Omental fat pad (tissue), 4 donors: ENCODE measurements around the gene FBXO38. TPM values are rescaled to one million over a fixed set of nuclear protein-coding genes. Genes with fewer than 3 reads are reported as not detected.

Experiments
- ATAC-seq: fragments of 150-250 bp; one replicate; pipeline ENCODE4 v1.9.1; 2016; ENCODE audit warnings: mild to moderate bottlenecking, moderate library complexity; ENCODE audit not compliant: low FRiP score
- DNase-seq: peaks from one replicate; pipeline ENCODE4 v3.0.0-alpha.2; 2019; ENCODE audit warnings: low spot score
- CTCF ChIP-seq, 3 donors: fragments of 450-650 bp; IDR thresholded peaks; one replicate each; pipeline ENCODE4 v1.5.1; 2016 to 2017; ENCODE audit warnings: antibody characterized with exemption in 3 of 3, mild to moderate bottlenecking in 3 of 3, moderate library complexity in 2 of 3
- total RNA-seq, 4 donors: library from RNA; depleted of rRNA; stranded (reverse); fragments of >200 nt; gene quantifications; one replicate each; pipeline ENCODE4 v1.1.0, GENCODE V29; 2016

The FBXO38 gene
- total RNA-seq, 4 donors from 2014 or later, result 27.1 to 82.5 (median 53.6) TPM

GRCh38 chr5:148476302-148476701, 92.5 kb downstream of the FBXO38 start:
- ATAC-seq, result no peak
- no peak for DNase-seq
- no peak for TF ChIP-seq CTCF (IDR thresholded peaks at IDR 0.05)

DNA sequence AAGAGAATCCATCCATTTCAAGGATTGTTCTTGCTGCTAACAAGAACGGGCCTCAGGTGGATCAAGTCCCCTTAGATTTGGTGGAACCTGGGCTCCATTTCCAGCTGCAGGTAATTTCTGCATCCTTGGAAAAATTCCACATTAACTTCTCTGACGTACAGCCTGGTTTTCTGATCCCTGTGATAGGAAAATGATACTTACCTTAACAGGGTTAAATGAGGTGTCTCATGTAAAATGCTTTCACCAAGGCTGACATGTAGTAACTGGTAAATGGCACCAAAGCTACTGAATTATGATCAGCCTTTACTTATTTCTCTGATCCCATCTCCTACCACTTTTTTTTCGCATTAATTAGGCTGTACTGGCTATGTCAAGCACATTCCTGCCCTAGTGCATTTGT, 93.7 kb downstream of the FBXO38 start:
- ATAC-seq (no peak), DNase-seq (no peak)
- TF ChIP-seq CTCF (IDR thresholded peaks at IDR 0.05), result no peak

GRCh38 chr5:148482196-148482595, 98.4 kb downstream of the FBXO38 start:
- no peak for TF ChIP-seq CTCF (IDR thresholded peaks at IDR 0.05)
- ATAC-seq (no peak), DNase-seq (no peak)

GRCh38 chr5:148482697-148483462, 99.1 kb downstream of the FBXO38 start:
- no peak for ATAC-seq
- peak in 1 of 3 donors; percentile 19 for TF ChIP-seq CTCF (IDR thresholded peaks at IDR 0.05)
- no peak for DNase-seq

DNA sequence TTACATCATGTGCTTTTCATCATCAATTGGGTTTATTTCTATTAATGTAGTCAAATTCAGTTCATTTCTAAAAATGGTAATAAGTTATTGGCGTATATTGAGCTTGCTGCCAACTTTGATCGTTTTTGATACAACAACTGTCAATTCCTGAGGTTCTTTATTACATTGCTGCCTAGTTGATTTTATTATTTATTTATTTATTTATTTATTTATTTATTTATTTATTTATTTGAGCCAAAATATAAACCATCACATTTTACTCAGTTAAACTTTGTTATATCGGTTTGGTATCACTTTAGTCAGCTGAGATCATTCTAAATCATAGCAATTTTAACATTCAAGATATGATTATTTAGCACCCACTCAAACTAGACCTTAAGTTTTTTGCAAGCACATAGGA, 100.0 kb downstream of the FBXO38 start:
- ATAC-seq, result no peak
- DNase-seq, result no peak
- no peak for TF ChIP-seq CTCF (IDR thresholded peaks at IDR 0.05)

- ATAC-seq, result no peak
These were observed 100.9 kb downstream of the FBXO38 start for GRCh38 chr5:148484651-148485050.

More at GRCh38 chr5:148484651-148485050, 100.9 kb downstream of the FBXO38 start:
- no peak for TF ChIP-seq CTCF (IDR thresholded peaks at IDR 0.05)
- DNase-seq, result no peak
